HG02759 (cell line): ENCODE measurements around the gene OTOP2.
"Not testable (repeated sequence)": the region's sequence is repeated elsewhere in the genome, so short reads cannot be mapped to it uniquely, and the experiment has no call there.

ENCODE experiments used
- ATAC-seq: cut with Tn5 transposase; IDR thresholded peaks from one replicate; pipeline ENCODE4 v1.9.1; 2021; ENCODE audit warnings: mild to moderate bottlenecking, moderate library complexity; ENCODE audit not compliant: unreplicated experiment

The OTOP2 gene

GRCh38 chr17:74898376-74898946 lies 25.6 kb upstream of the OTOP2 start:
- no peak for ATAC-seq

- no peak for ATAC-seq
These were observed 23.9 kb upstream of the OTOP2 start for GRCh38 chr17:74900208-74900607.

GRCh38 chr17:74901353-74902135 lies 22.5 kb upstream of the OTOP2 start:
- no peak for ATAC-seq

GRCh38 chr17:74903034-74903433 lies 21.0 kb upstream of the OTOP2 start:
- no peak for ATAC-seq

- no peak for ATAC-seq
These were observed 20.4 kb upstream of the OTOP2 start for GRCh38 chr17:74903671-74904070.

- no peak for ATAC-seq
These were observed 19.2 kb upstream of the OTOP2 start for GRCh38 chr17:74904687-74905409.

- ATAC-seq: not testable (repeated sequence)
These were observed 17.8 kb upstream of the OTOP2 start for GRCh38 chr17:74906214-74906793.

GRCh38 chr17:74907012-74907411 lies 17.1 kb upstream of the OTOP2 start:
- no peak for ATAC-seq

- not testable (repeated sequence) for ATAC-seq
These were observed 15.0 kb upstream of the OTOP2 start for GRCh38 chr17:74909097-74909496.

- ATAC-seq: not testable (repeated sequence)
These were observed 12.7 kb upstream of the OTOP2 start for GRCh38 chr17:74911423-74911822.

- ATAC-seq: no peak
These were observed 7.8 kb upstream of the OTOP2 start for GRCh38 chr17:74916136-74916850.

- no peak for ATAC-seq
These were observed 7.2 kb upstream of the OTOP2 start for GRCh38 chr17:74916851-74917199.

GRCh38 chr17:74917430-74917829 lies 6.6 kb upstream of the OTOP2 start:
- no peak for ATAC-seq

- ATAC-seq: no peak
These were observed 5.2 kb upstream of the OTOP2 start for GRCh38 chr17:74918906-74919305.

GRCh38 chr17:74919440-74920305 lies 4.4 kb upstream of the OTOP2 start:
- no peak for ATAC-seq

- no peak for ATAC-seq
These were observed 3.8 kb upstream of the OTOP2 start for GRCh38 chr17:74920306-74920620.

GRCh38 chr17:74920642-74921025 lies 3.4 kb upstream of the OTOP2 start:
- no peak for ATAC-seq

GRCh38 chr17:74921026-74921681 lies 2.9 kb upstream of the OTOP2 start:
- no peak for ATAC-seq

GRCh38 chr17:74921769-74922168 lies 2.3 kb upstream of the OTOP2 start:
- no peak for ATAC-seq

- no peak for ATAC-seq
These were observed 1.9 kb upstream of the OTOP2 start for GRCh38 chr17:74922172-74922571.
